Epithelial cell of prostate (primary cell): ENCODE data around the gene CDH18.

Experiments
- DNase-seq: peaks from one replicate; pipeline ENCODE4 v3.0.0-alpha.2; 2011; ENCODE audit warnings: low read depth, low spot score
- H3K27ac ChIP-seq: fragments of 450-650 bp; 2 replicates; pipeline ENCODE4 v1.5.1; 2017; ENCODE audit warnings: mild to moderate bottlenecking

Gene CDH18

GRCh38 chr5:19498852-19499251, 489.1 kb downstream of the CDH18 start:
- DNase-seq: peak; percentile 58
- peak overlapping the region; percentile 40 for H3K27ac ChIP-seq

GRCh38 chr5:19497229-19497815, 490.7 kb downstream of the CDH18 start:
- no peak for DNase-seq
- no peak overlapping the region for H3K27ac ChIP-seq

GRCh38 chr5:19496056-19496455, 491.9 kb downstream of the CDH18 start:
- H3K27ac ChIP-seq: peak overlapping the region; percentile 7
- no peak for DNase-seq

- no peak overlapping the region for H3K27ac ChIP-seq
- DNase-seq: no peak
Observed at GRCh38 chr5:19492861-19493260, 495.1 kb downstream of the CDH18 start.

- DNase-seq: no peak
- no peak overlapping the region for H3K27ac ChIP-seq
Observed at GRCh38 chr5:19488786-19489185, 499.2 kb downstream of the CDH18 start.

GRCh38 chr5:19487480-19487879, 500.5 kb downstream of the CDH18 start:
- DNase-seq: no peak
- H3K27ac ChIP-seq: no peak overlapping the region

GRCh38 chr5:19479562-19479961, 508.4 kb downstream of the CDH18 start:
- no peak for DNase-seq

GRCh38 chr5:19462019-19462418, 526.0 kb downstream of the CDH18 start:
- no peak overlapping the region for H3K27ac ChIP-seq
- no peak for DNase-seq

More at GRCh38 chr5:19479562-19479961, 508.4 kb downstream of the CDH18 start:
- H3K27ac ChIP-seq: no peak overlapping the region

- DNase-seq: no peak
- H3K27ac ChIP-seq: no peak overlapping the region
Observed at GRCh38 chr5:19424506-19424905, 563.5 kb downstream of the CDH18 start.
